OCI-LY7 (cell line): ENCODE results near the gene SREK1.

Experiments
- EZH2phosphoT487 ChIP-seq: fragments of 200-600 bp; sonication (generic); IDR thresholded peaks from 2 replicates; pipeline ENCODE4 v1.6.1; 2018; ENCODE audit warnings: low read depth, borderline replicate concordance, mild to moderate bottlenecking, mixed run types, antibody characterized with exemption, low read length, moderate library complexity, mixed read lengths
- TF ChIP-seq, protein P1 (sequence below): fragments of 200-600 bp; sonication (generic); conservative IDR thresholded peaks from 2 replicates; pipeline ENCODE4 v1.5.1; 2014; ENCODE audit warnings: mild to moderate bottlenecking, antibody characterized with exemption, low read length, moderate library complexity, mixed read lengths

DNA sequence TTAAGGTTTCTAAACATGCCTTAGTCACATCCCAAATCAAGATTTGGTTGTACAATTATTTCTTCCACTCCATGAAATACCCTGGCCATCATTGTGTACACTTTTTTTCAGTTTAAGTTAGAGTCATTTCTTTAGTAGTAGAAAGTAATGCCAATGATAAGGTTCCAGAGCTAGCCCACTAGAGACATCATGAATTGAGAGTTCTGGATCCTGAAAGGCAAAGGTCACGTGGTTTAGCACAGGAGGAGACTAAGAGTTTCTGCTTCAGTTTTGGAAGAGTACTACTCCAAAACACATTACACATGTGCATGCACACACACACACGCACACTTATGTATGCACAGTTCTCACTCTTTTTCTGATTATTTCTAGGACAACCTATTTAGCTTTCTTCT is 4.8 kb upstream of the SREK1 start:
- TF ChIP-seq, protein P1, sequence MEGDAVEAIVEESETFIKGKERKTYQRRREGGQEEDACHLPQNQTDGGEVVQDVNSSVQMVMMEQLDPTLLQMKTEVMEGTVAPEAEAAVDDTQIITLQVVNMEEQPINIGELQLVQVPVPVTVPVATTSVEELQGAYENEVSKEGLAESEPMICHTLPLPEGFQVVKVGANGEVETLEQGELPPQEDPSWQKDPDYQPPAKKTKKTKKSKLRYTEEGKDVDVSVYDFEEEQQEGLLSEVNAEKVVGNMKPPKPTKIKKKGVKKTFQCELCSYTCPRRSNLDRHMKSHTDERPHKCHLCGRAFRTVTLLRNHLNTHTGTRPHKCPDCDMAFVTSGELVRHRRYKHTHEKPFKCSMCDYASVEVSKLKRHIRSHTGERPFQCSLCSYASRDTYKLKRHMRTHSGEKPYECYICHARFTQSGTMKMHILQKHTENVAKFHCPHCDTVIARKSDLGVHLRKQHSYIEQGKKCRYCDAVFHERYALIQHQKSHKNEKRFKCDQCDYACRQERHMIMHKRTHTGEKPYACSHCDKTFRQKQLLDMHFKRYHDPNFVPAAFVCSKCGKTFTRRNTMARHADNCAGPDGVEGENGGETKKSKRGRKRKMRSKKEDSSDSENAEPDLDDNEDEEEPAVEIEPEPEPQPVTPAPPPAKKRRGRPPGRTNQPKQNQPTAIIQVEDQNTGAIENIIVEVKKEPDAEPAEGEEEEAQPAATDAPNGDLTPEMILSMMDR = no peak
- no peak for TF ChIP-seq EZH2phosphoT487
